ENCODE measurements around the gene APOBEC3F. TPM values are rescaled to one million over a fixed set of nuclear protein-coding genes. Genes with fewer than 3 reads are reported as not detected.
A peak's percentile ranks its signal among the peaks of the same experiment; 100 is the strongest.

APOBEC3F gene
- total and polyA plus RNA-seq, 2 donors (not counting 1 experiment from before 2014, with no cell fraction given), result 23.3 to 76.8 TPM

GRCh38 chr22:39088685-39089032 lies 48.0 kb downstream of the APOBEC3F start:
- no peak overlapping the region for H3K4me3 ChIP-seq (ENCODE audit: control extremely low read depth in 1 of 5, extremely low read depth in 1 of 5, insufficient read depth in 1 of 5, low read depth in 2 of 5, low read length in 4 of 5)
- H3K9me3 ChIP-seq (ENCODE audit: control extremely low read depth in 1 of 3, control insufficient read depth in 2 of 3, insufficient read depth in 1 of 3, low read length in 2 of 3), result no peaks in the 10 kb centered on the region
- H3K27ac Mint-ChIP-seq, result no peak overlapping the region
- no peak overlapping the region for H3K4me3 Mint-ChIP-seq
- H4K20me1 ChIP-seq (ENCODE audit: control insufficient read depth, insufficient read depth, low read length, poor library complexity, severe bottlenecking), result no peaks in the 10 kb centered on the region
- H2AFZ ChIP-seq (ENCODE audit: insufficient read depth, low read depth, low read length, poor library complexity, severe bottlenecking), result no peak overlapping the region
- peaks cover 5 to 30% of the 10 kb centered on the region in 2 experiments for H3K36me3 ChIP-seq (replicated peaks in 1 of 2; ENCODE audit: control extremely low read depth in 1 of 2, control insufficient read depth in 1 of 2, extremely low read depth in 1 of 2, insufficient read depth in 2 of 2, low read length in 1 of 2)
- ChIA-PET CTCF (interaction anchor here (0.6 to 1.4 kb wide), 4 partner anchors 9 to 62 kb away, joined by 3 to 4 read pairs (median 3); no protein-coding TSS in a partner anchor), POLR2A (interaction anchor here (0.8 to 1.2 kb wide), 3 partner anchors 9 to 21 kb away, joined by 3 read pairs; partner anchors contain the start of gene APOBEC3H)
- TF ChIP-seq, protein P1, sequence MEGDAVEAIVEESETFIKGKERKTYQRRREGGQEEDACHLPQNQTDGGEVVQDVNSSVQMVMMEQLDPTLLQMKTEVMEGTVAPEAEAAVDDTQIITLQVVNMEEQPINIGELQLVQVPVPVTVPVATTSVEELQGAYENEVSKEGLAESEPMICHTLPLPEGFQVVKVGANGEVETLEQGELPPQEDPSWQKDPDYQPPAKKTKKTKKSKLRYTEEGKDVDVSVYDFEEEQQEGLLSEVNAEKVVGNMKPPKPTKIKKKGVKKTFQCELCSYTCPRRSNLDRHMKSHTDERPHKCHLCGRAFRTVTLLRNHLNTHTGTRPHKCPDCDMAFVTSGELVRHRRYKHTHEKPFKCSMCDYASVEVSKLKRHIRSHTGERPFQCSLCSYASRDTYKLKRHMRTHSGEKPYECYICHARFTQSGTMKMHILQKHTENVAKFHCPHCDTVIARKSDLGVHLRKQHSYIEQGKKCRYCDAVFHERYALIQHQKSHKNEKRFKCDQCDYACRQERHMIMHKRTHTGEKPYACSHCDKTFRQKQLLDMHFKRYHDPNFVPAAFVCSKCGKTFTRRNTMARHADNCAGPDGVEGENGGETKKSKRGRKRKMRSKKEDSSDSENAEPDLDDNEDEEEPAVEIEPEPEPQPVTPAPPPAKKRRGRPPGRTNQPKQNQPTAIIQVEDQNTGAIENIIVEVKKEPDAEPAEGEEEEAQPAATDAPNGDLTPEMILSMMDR (IDR thresholded peaks at IDR 0.05), result no peak
- TF ChIP-seq EZH2 (IDR thresholded peaks at IDR 0.05; ENCODE audit: borderline replicate concordance, insufficient read depth, low read depth, low read length, poor library complexity, severe bottlenecking), result no peak
- H3K27me3 Mint-ChIP-seq, result no peaks in the 10 kb centered on the region
- peaks cover 20 to 26% of the 10 kb centered on the region in 2 donors for H3K4me1 ChIP-seq (ENCODE audit: control insufficient read depth in 2 of 2, insufficient read depth in 2 of 2, low read length in 2 of 2)
- no peak for DNase-seq
- 83% methylated on average over 5 of the region's 5 CpGs for WGBS (ENCODE audit: insufficient coverage)
- intact Hi-C loops (cut with micrococcal nuclease), result no loop called here
- H3K27me3 ChIP-seq (replicated peaks in 1 of 4; ENCODE audit: control extremely low read depth in 1 of 4, control insufficient read depth in 3 of 4, insufficient read depth in 4 of 4, low read length in 3 of 4), result no peaks in the 10 kb centered on the region
- H3K4me1 Mint-ChIP-seq, result peaks cover 41% of the 10 kb centered on the region
- H3K79me2 ChIP-seq (ENCODE audit: control insufficient read depth, insufficient read depth, low read length), result peaks cover 7% of the 10 kb centered on the region
- no peak overlapping the region for H3K9ac ChIP-seq (ENCODE audit: low read length)
- no peak for ATAC-seq (ENCODE audit: low read depth)
- no peak overlapping the region for H3K27ac ChIP-seq (ENCODE audit: low read length in 2 of 2)
- no peaks in the 10 kb centered on the region for H3K9me3 Mint-ChIP-seq (ENCODE audit: insufficient read depth)
- H3K4me2 ChIP-seq (replicated peaks; ENCODE audit: low read depth, low read length, poor library complexity, severe bottlenecking), result no peak overlapping the region

DNA sequence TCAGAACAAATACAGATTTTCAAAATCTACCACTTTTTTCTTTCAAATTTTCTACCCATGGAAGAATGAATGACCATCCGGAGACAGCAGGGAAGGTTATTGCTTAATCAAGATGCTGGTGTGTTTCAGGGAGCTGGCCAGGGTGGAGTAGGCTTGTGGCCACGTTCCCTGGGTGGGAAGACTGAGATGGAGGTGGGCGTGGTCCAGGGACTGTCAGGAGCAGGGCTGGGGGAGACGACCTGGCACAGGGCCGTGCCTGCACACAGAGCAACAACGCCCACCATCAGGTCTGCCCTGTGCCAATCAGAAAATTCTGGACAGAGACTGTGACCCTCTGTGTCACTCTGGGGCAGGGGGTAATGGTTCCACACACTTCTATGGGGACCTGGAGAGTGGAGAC lies 49.3 kb downstream of the APOBEC3F start:
- H4K20me1 ChIP-seq (ENCODE audit: control insufficient read depth, insufficient read depth, low read length, poor library complexity, severe bottlenecking), result no peaks in the 10 kb centered on the region
- peak overlapping the region; percentile 45 to 58 for H3K27ac ChIP-seq (ENCODE audit: low read length in 2 of 2)
- Mint-ChIP-seq H3K9me3 (ENCODE audit: insufficient read depth) (no peaks in the 10 kb centered on the region), H3K4me1 (peaks cover 46% of the 10 kb centered on the region), H3K4me3 (no peak overlapping the region), H3K27me3 (no peaks in the 10 kb centered on the region), H3K27ac (peak overlapping the region; percentile 86)
- no peaks in the 10 kb centered on the region for H3K9me3 ChIP-seq (ENCODE audit: control extremely low read depth in 1 of 3, control insufficient read depth in 2 of 3, insufficient read depth in 1 of 3, low read length in 2 of 3)
- ATAC-seq (ENCODE audit: low read depth) (no peak), DNase-seq (no peak)
- intact Hi-C loops (cut with micrococcal nuclease), result no loop called here
- H3K36me3 ChIP-seq (replicated peaks in 1 of 2; ENCODE audit: control extremely low read depth in 1 of 2, control insufficient read depth in 1 of 2, extremely low read depth in 1 of 2, insufficient read depth in 2 of 2, low read length in 1 of 2), result peaks cover 5 to 22% of the 10 kb centered on the region in 2 experiments
- H3K4me1 ChIP-seq (ENCODE audit: control insufficient read depth in 2 of 2, insufficient read depth in 2 of 2, low read length in 2 of 2), result peaks cover 27 to 33% of the 10 kb centered on the region in 2 donors
- H3K27me3 ChIP-seq (replicated peaks in 1 of 4; ENCODE audit: control extremely low read depth in 1 of 4, control insufficient read depth in 3 of 4, insufficient read depth in 4 of 4, low read length in 3 of 4), result no peaks in the 10 kb centered on the region
- ChIA-PET CTCF (interaction anchor here (1.4 kb wide), 1 partner anchor 10 kb away, joined by 4 read pairs; no protein-coding TSS in a partner anchor), POLR2A (interaction anchor here (0.6 to 1.7 kb wide), 2 partner anchors 9 to 33 kb away, joined by 8 to 11 read pairs; no protein-coding TSS in a partner anchor)
- peaks cover 3% of the 10 kb centered on the region for H3K79me2 ChIP-seq (ENCODE audit: control insufficient read depth, insufficient read depth, low read length)
- no peak overlapping the region for H3K9ac ChIP-seq (ENCODE audit: low read length)
- peak overlapping the region; percentile 25 for H3K4me2 ChIP-seq (replicated peaks; ENCODE audit: low read depth, low read length, poor library complexity, severe bottlenecking)
- WGBS (ENCODE audit: insufficient coverage), result 92% methylated on average over 6 of the region's 6 CpGs
- H2AFZ ChIP-seq (ENCODE audit: insufficient read depth, low read depth, low read length, poor library complexity, severe bottlenecking), result peak overlapping the region; percentile 12
- no peak overlapping the region for H3K4me3 ChIP-seq (ENCODE audit: control extremely low read depth in 1 of 5, extremely low read depth in 1 of 5, insufficient read depth in 1 of 5, low read depth in 2 of 5, low read length in 4 of 5)
- TF ChIP-seq, protein P1 (IDR thresholded peaks at IDR 0.05), result no peak
- no peak for TF ChIP-seq EZH2 (IDR thresholded peaks at IDR 0.05; ENCODE audit: borderline replicate concordance, insufficient read depth, low read depth, low read length, poor library complexity, severe bottlenecking)
